Choroid plexus epithelial cell (primary cell): ENCODE data around the gene CAB39L.

Source experiments
- DNase-seq: peaks from one replicate; pipeline ENCODE4 v3.0.0-alpha.2; 2010; ENCODE audit warnings: low read depth
- H3K4me3 ChIP-seq: 2 replicates; pipeline ENCODE4 v1.5.1; 2011; ENCODE audit warnings: low read depth, mild to moderate bottlenecking, control low read depth, low read length, moderate library complexity
- CTCF ChIP-seq: conservative IDR thresholded peaks from 2 replicates; pipeline ENCODE4 v1.5.1; 2011; ENCODE audit warnings: low read depth, mild to moderate bottlenecking, control low read depth, inconsistent platforms, low read length, moderate library complexity

Gene CAB39L

GRCh38 chr13:49262634-49263033 lies 181.2 kb downstream of the CAB39L start:
- no peak for DNase-seq
- no peak overlapping the region for H3K4me3 ChIP-seq
- no peak for TF ChIP-seq CTCF

GRCh38 chr13:49259586-49259985 lies 184.3 kb downstream of the CAB39L start:
- no peak for DNase-seq
- H3K4me3 ChIP-seq: no peak overlapping the region
- no peak for TF ChIP-seq CTCF
